A549 treated with CORT108297 at 1 μM for 4 hours (cell line): ENCODE results near the gene TRIM43. TPM values are rescaled to one million over a fixed set of nuclear protein-coding genes. Genes with fewer than 3 reads are reported as not detected.

Source experiments
- total RNA-seq: library from RNA; stranded (reverse); fragments of 200-300 nt; extraction: Qiagen RNA extraction; gene quantifications from 5 replicates; pipeline ENCODE4 v1.2.3, GENCODE V29; 2022

The TRIM43 gene
- total RNA-seq: 0.07 TPM in 1 of 5 replicates, not detected in the others

GRCh38 chr2:95591701-95592100 is at the start of gene TRIM43:
TSS of gene TRIM43 (plus strand) at chr2:95592001. CDS start at chr2:95594024, 2,023 bp downstream.

Other genes with a start within 250 kb of the TRIM43 start
- 25.7 to 31.6 TPM (median 29.9 TPM) in 5 replicates for gene FAHD2A, start 189.3 kb upstream of the TRIM43 start, total RNA-seq
- not detected in 5 replicates for gene TRIM43B, start 107.2 kb upstream of the TRIM43 start, total RNA-seq